Activated CD4-positive, alpha-beta T cell treated with anti-CD3 and anti-CD28 coated beads, Interleukin-2, Interleukin-6, amounts not matched to agents 100 ng/mL and 50 ng/mL, durations not matched to agents 16 hours and 8 hours (primary cell): ENCODE measurements around the gene IRAK2.
"Not testable (repeated sequence)": the region's sequence is repeated elsewhere in the genome, so short reads cannot be mapped to it uniquely, and the experiment has no call there.

Source experiments
- DNase-seq: peaks from one replicate; pipeline ENCODE4 v3.0.0-alpha.2; 2020

IRAK2 gene

GRCh38 chr3:10162185-10162584 is 2.5 kb upstream of the IRAK2 start:
- DNase-seq: no peak

- not testable (repeated sequence) for DNase-seq
These were observed 546 bp upstream of the IRAK2 start for GRCh38 chr3:10164201-10164545.

GRCh38 chr3:10166213-10166604 is 1.5 kb downstream of the IRAK2 start:
- DNase-seq: no peak

- DNase-seq: no peak
These were observed 4.3 kb downstream of the IRAK2 start for GRCh38 chr3:10169000-10169496.

- DNase-seq: no peak
These were observed 6.3 kb downstream of the IRAK2 start for GRCh38 chr3:10170915-10171478.

GRCh38 chr3:10173095-10173925 is 8.6 kb downstream of the IRAK2 start:
- DNase-seq: no peak

- DNase-seq: no peak
These were observed 9.3 kb downstream of the IRAK2 start for GRCh38 chr3:10173926-10174435.

- not testable (repeated sequence) for DNase-seq
These were observed 10.6 kb downstream of the IRAK2 start for GRCh38 chr3:10175334-10175733.

- DNase-seq: not testable (repeated sequence)
These were observed 11.4 kb downstream of the IRAK2 start for GRCh38 chr3:10176150-10176549.

- DNase-seq: no peak
These were observed 13.0 kb downstream of the IRAK2 start for GRCh38 chr3:10177737-10178136.

- no peak for DNase-seq
These were observed 14.2 kb downstream of the IRAK2 start for GRCh38 chr3:10178892-10179291.

- DNase-seq: no peak
These were observed 15.6 kb downstream of the IRAK2 start for GRCh38 chr3:10180289-10180688.

GRCh38 chr3:10180738-10181295 is 16.1 kb downstream of the IRAK2 start:
- no peak for DNase-seq

GRCh38 chr3:10182950-10183349 is 18.2 kb downstream of the IRAK2 start:
- DNase-seq: no peak

GRCh38 chr3:10184250-10184649 is 19.5 kb downstream of the IRAK2 start:
- DNase-seq: no peak

- peak; percentile 47 for DNase-seq
These were observed 21.4 kb downstream of the IRAK2 start for GRCh38 chr3:10185804-10186762.

- DNase-seq: no peak
These were observed 22.7 kb downstream of the IRAK2 start for GRCh38 chr3:10187290-10187876.

- no peak for DNase-seq
These were observed 23.2 kb downstream of the IRAK2 start for GRCh38 chr3:10187944-10188343.

GRCh38 chr3:10188804-10189556 is 24.3 kb downstream of the IRAK2 start:
- no peak for DNase-seq

GRCh38 chr3:10189557-10190354 is 25.0 kb downstream of the IRAK2 start:
- DNase-seq: peak; percentile 85
